Dermis blood vessel endothelial cell (primary cell): ENCODE results near the gene SPATA25. TPM values are rescaled to one million over a fixed set of nuclear protein-coding genes. Genes with fewer than 3 reads are reported as not detected.
"Not testable (repeated sequence)": the region's sequence is repeated elsewhere in the genome, so short reads cannot be mapped to it uniquely, and the experiment has no call there.

ENCODE experiments used
- DNase-seq: peaks from one replicate; pipeline ENCODE4 v3.0.0; 2010
- total RNA-seq: library from RNA; depleted of rRNA; stranded (reverse); fragments of >200 nt; gene quantifications from 2 replicates; pipeline ENCODE4 v1.2.3, GENCODE V29; 2014

Gene SPATA25
- total RNA-seq, 1 donor from 2014 or later, result 1.2 TPM

DNA sequence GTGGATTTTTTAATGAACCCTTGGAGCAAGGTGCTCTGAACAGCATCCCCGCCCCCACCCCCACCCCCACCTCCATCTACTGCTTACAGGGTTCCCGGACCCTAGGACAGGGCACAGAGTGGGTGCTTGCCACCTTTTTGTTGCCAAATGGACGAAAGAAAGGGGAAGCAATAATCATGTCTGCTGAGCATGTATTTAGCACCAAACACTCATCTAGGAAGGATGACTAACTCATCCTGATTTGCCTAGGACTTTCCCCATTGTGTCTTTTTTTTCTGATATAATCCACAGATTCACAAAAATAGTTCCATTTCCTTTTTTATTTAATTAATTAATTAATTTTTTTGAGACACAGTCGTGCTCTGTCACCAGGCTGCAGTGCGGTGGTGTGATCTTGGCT lies 25.7 kb upstream of the SPATA25 start:
- peak; percentile 67 for DNase-seq

- DNase-seq, result no peak
Observed at GRCh38 chr20:45912344-45912682, 24.9 kb upstream of the SPATA25 start.

DNA sequence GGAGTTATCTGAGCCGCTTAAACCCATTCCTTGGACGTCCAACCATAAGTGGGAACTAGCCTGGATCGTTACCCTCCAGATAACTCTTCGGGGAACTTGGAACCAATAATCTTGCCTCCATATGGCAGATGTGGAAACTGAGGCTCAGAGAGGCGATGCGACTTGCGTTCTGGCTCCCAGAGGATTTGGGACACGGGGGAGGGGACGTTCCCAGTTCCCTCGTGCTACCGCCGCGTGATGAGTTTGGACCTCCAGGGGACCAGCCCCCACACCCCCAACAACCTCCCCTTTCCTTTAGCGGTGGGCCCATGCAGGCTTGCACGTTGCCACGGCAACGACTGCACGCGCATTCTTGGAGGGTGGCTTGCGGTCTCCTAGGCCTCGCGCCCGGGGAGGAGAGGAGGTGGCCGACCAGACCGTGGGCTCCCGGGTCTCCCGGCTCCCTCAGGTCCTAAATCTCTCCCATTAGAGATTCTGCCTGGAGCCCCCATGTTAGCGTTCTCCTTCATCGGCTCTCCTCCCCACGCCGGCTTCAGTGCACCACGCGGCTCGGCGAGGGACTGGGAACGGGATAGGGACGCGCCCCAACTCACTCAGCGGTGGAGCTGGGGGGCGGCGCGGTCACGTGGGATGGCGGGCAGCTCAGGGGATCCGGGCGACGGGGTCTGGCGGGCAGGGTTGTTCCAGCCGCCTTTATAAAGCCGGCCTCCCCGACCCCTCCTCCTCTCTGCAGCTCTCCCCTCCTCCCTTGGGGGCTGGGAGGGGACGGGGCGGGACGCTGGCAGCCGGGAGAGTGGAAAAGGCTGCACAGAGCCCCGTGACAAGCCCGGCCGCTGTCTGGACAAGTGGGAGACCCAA lies 24.3 kb upstream of the SPATA25 start, which contains the start of gene PLTP:
PLTP (minus strand) TSS at position 670 of the 858 bp plus-strand sequence. CDS start 703 bp downstream, outside the sequence.
- DNase-seq, result peak; percentile 21

- DNase-seq, result peak; percentile 99
Observed at GRCh38 chr20:45910670-45911485, 23.5 kb upstream of the SPATA25 start.

GRCh38 chr20:45909817-45910669 lies 22.6 kb upstream of the SPATA25 start:
- DNase-seq, result no peak

- DNase-seq, result no peak
Observed at GRCh38 chr20:45909336-45909808, 21.9 kb upstream of the SPATA25 start.

GRCh38 chr20:45908084-45908483 lies 20.7 kb upstream of the SPATA25 start:
- DNase-seq, result no peak

- no peak for DNase-seq
Observed at GRCh38 chr20:45907219-45907948, 20.0 kb upstream of the SPATA25 start.

DNA sequence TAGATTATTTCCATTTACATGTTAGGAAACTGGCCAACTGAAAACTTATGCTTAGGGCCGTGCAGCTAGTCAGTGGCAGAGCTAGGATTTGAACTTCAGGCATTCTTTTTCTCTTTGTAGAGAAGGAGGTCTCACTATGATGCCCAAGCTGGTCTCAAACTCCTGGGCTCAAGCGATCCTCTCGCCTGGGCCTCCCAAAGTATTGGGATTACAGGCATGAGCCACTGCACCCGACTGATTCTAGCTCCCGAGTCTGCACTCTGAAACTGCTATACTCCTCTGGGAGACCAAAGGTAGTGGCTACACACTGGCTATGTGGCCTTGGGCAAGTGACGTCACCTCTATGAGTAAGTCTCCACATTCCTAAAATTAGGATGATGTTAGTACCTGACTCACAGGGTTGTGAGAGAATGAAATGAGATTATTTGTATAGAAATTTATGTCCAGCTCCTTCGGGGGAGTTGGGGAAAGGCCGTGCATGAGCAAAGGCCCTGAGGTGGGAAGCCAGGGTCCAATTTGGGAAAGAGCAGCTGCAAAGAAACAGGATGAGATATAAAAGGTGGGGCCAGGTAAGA lies 18.2 kb upstream of the SPATA25 start:
- DNase-seq, result no peak

- no peak for DNase-seq
Observed at GRCh38 chr20:45904583-45905504, 17.4 kb upstream of the SPATA25 start.

DNA sequence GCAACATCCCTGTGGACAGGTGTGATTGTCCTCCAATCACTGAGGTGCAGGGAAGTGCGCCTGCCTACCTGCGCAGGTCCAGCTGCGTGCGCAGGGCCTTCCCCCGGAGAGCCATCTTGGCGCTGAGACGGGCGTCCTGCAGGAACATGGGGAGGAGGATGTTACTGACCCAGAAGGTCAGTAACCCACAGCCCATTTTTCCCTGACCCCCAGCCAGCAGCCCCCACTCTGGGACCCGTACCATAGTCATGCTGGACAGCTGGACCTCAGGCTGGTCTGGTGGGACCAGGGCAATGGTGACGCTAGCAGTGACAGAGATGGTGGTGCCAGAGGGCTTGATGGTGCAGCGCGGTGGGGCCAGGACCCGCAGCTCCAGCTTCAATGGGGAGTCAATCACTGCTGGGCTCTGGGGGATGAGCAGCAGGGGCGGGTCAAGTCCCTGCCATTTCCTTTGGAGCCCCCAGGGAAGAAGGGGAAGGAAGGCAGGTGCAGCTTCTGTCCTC lies 14.8 kb upstream of the SPATA25 start:
- DNase-seq, result no peak

DNA sequence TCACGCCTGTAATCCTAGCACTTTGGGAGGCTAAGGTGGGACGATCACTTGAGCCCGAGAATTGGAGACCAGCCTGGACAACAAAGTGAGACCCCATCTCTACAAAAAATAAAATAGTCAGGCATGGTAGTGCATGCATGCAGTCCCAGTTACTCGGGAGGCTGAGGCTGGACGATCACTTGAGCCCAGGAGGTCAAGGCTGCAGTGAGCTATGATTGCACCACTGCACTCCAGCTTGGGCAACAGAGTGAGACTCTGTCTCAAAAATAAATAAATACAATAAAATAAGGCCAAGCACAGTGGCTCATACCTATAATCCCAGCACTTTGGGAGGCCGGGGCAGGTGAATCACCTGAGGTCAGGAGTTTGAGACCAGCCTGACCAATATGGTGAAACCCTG lies 13.9 kb upstream of the SPATA25 start:
- not testable (repeated sequence) for DNase-seq

- no peak for DNase-seq
Observed at GRCh38 chr20:45899046-45899835, 11.8 kb upstream of the SPATA25 start.

DNA sequence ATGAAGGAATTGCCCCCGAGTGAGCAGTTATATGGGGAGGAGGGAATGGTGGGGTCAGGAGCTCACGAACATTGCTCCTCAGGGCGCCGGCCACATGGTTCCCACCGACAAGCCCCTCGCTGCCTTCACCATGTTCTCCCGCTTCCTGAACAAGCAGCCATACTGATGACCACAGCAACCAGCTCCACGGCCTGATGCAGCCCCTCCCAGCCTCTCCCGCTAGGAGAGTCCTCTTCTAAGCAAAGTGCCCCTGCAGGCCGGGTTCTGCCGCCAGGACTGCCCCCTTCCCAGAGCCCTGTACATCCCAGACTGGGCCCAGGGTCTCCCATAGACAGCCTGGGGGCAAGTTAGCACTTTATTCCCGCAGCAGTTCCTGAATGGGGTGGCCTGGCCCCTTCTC lies 10.9 kb upstream of the SPATA25 start:
- no peak for DNase-seq

DNA sequence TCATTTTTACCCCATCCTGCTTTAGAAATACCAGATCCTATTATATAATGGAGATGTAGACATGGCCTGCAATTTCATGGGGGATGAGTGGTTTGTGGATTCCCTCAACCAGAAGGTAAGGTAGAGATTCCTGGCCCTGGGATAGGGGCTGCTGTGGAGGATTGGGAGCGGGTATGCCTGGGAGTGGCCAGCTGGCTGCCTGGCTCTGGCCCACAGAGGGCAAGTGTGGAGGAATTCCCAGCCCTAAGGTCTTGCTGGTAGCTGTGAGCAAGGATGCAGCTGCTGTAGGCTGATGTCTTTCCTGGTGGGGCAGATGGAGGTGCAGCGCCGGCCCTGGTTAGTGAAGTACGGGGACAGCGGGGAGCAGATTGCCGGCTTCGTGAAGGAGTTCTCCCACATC lies 10.3 kb upstream of the SPATA25 start:
- DNase-seq, result no peak

GRCh38 chr20:45897289-45897688 lies 9.9 kb upstream of the SPATA25 start:
- no peak for DNase-seq

GRCh38 chr20:45896641-45897161 lies 9.3 kb upstream of the SPATA25 start:
- no peak for DNase-seq

GRCh38 chr20:45894797-45895196 lies 7.4 kb upstream of the SPATA25 start:
- DNase-seq, result no peak

GRCh38 chr20:45893831-45894230 lies 6.4 kb upstream of the SPATA25 start:
- DNase-seq, result no peak
